HepG2 (cell line): ENCODE data around the gene SPOP. TPM values are rescaled to one million over a fixed set of nuclear protein-coding genes. Genes with fewer than 3 reads are reported as not detected.

Experiments used
- GMEB1 ChIP-seq: sonication (generic); formaldehyde crosslinking; IDR thresholded peaks from 2 replicates; pipeline ENCODE4 v1.5.1; 2020; ENCODE audit warnings: missing genetic modification reagents, mild to moderate bottlenecking, borderline replicate concordance
- KMT2A ChIP-seq: sonication (generic); formaldehyde crosslinking; IDR thresholded peaks from 2 replicates; pipeline ENCODE4 v1.4.0; 2020; ENCODE audit warnings: missing genetic modification reagents
- NFYB ChIP-seq: sonication (generic); formaldehyde crosslinking; IDR thresholded peaks from 2 replicates; pipeline ENCODE4 v1.4.0; 2020; ENCODE audit warnings: missing genetic modification reagents
- STAT6 ChIP-seq: sonication (generic); formaldehyde crosslinking; IDR thresholded peaks from 2 replicates; pipeline ENCODE4 v1.4.0; 2020; ENCODE audit warnings: missing genetic modification reagents, mild to moderate bottlenecking, borderline replicate concordance
- TFDP2 ChIP-seq: sonication (generic); formaldehyde crosslinking; IDR thresholded peaks from 2 replicates; pipeline ENCODE4 v1.4.0; 2020; ENCODE audit warnings: missing genetic modification reagents
- THRA ChIP-seq: sonication (generic); formaldehyde crosslinking; IDR thresholded peaks from 2 replicates; pipeline ENCODE4 v1.4.0; 2020; ENCODE audit warnings: missing genetic modification reagents, borderline replicate concordance
- ZBTB26 ChIP-seq: IDR thresholded peaks from 2 replicates; pipeline ENCODE4 v1.6.1; 2016; ENCODE audit warnings: missing compliant biosample characterization, missing genetic modification reagents, borderline replicate concordance
- ZNF121 ChIP-seq: sonication (generic); formaldehyde crosslinking; IDR thresholded peaks from 2 replicates; pipeline ENCODE4 v1.5.0; 2020; ENCODE audit warnings: mild to moderate bottlenecking, missing genetic modification reagents
- ZNF318 ChIP-seq: sonication (generic); formaldehyde crosslinking; IDR thresholded peaks from 2 replicates; pipeline ENCODE4 v1.4.0; 2020; ENCODE audit warnings: mild to moderate bottlenecking, missing genetic modification reagents
- ZNF331 ChIP-seq: sonication (generic); formaldehyde crosslinking; IDR thresholded peaks from 2 replicates; pipeline ENCODE4 v1.4.0; 2020; ENCODE audit warnings: missing genetic modification reagents
- polyA plus RNA-seq, 8 experiments: library from polyadenylated mRNA; depleted of rRNA in 3 of 8; stranded (reverse) in 7 of 8; unstranded in 1 of 8; fragments of >200 nt; fragmentation: Illumina TruSeq in 4 of 8; extraction: Trizol in 4 of 8; gene quantifications; 2 replicates each; pipeline versions ENCODE4 v1.2.1 to v1.2.3, GENCODE V29; 2011 to 2016; ENCODE audit warnings: low read depth in 4 of 8, missing spikeins in 1 of 8, mixed read lengths in 1 of 8; ENCODE audit not compliant: insufficient read depth in 1 of 8
- total RNA-seq, 5 experiments: library from RNA; depleted of rRNA; stranded (reverse); fragments of >200 nt; fragmentation: Illumina TruSeq; extraction: Trizol; gene quantifications; 2 replicates each; pipeline ENCODE4 v1.2.3, GENCODE V29; 2016; ENCODE audit warnings: low read depth in 1 of 5

Gene SPOP
- total and polyA plus RNA-seq, 2 of the 13 experiments (the other 11 are each of a cell fraction or from before 2014, with no cell fraction given): 52.8 to 60.8 TPM

GRCh38 chr17:49703557-49704277 lies 25.8 kb upstream of the SPOP start (continued):
- TF ChIP-seq ZBTB26 (CRISPR knock-in tag) (0 out of 2 replicates have a peak, but pooled peaks have one; percentile 26), TFDP2 (CRISPR knock-in tag) (peak; percentile 34; the same call in 1 of the 2 replicates), THRA (CRISPR knock-in tag) (peak; percentile 50; the same call in 1 of the 2 replicates), KMT2A (CRISPR knock-in tag) (0 out of 2 replicates have a peak, but pooled peaks have one; percentile 28), ZNF318 (0 out of 2 replicates have a peak, but pooled peaks have one; percentile 49), NFYB (CRISPR knock-in tag) (no peak), GMEB1 (CRISPR knock-in tag) (peak; percentile 55; the same call in 1 of the 2 replicates), ZNF331 (CRISPR knock-in tag) (0 out of 2 replicates have a peak, but pooled peaks have one; percentile 35), ZNF121 (CRISPR knock-in tag) (no peak), STAT6 (CRISPR knock-in tag) (0 out of 2 replicates have a peak, but pooled peaks have one; percentile 27)
